NCI-H82 (cell line): ENCODE results near the gene P2RY12.

ENCODE experiments used
- DNase-seq: peaks from one replicate; lab custom pipeline; 2025; lab: John Stamatoyannopoulos, UW

Gene P2RY12

DNA sequence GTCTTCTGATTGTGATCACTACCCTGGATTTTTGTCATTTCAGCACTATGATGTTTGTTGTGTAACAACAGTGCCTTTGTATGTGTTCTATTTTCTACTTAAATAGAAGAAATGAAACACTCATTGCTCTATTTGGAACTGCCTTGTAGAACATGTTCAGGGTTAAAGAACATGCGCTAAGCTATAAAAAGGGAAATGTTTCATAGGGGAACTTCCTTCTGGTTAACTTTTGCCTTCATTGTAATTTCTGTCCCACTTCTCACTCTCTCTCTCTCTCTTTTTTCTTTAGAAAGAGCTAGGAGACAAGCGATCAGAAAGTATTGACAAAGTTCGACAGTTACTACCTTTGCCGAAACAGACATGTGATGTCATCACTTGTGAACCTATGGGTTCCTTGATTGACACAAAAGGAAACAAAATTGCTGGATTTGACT lies at the start of gene P2RY12:
Gene P2RY12, minus strand, starts transcription at position 13 of the 434 bp plus-strand sequence. CDS start 45,908 bp downstream, outside the sequence.
- DNase-seq: no peak

DNA sequence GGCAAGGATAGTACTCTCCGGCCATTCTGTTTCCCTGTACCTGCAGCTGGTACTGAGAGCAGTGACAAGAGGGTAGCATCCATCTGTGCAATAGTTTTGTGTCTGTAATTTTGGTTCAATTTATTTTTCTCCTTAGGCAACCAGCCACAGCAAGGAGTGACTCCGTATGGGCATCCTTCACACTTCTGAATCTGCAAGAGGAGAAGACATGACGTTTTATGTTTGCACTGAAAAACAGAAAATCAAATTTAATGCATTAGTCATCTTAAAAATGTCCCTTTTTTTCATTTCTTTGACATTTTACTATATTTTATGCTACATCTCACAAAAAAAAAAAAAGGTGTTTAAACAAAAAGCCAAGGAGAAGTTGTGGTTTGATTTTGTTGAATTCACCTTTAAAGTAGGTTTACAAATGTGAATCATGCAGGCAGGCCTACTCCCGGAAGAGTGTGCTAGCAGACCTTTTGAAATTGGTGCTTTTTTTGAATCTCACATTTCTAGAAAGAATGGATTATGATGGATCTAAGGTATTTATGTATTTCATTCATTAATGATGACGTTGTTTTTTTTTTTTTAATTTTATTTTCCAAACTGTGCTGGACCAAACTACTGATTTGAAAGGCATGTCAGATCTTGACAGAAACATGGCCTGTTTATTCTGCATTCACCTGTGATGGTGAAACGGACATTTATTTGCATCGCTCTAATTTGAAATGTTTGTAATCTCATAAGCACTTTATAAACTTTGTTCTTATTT lies 48.2 kb upstream of the P2RY12 start:
- DNase-seq: no peak

- DNase-seq: no peak
These were observed 47.4 kb upstream of the P2RY12 start for GRCh38 chr3:151431940-151432339.

DNA sequence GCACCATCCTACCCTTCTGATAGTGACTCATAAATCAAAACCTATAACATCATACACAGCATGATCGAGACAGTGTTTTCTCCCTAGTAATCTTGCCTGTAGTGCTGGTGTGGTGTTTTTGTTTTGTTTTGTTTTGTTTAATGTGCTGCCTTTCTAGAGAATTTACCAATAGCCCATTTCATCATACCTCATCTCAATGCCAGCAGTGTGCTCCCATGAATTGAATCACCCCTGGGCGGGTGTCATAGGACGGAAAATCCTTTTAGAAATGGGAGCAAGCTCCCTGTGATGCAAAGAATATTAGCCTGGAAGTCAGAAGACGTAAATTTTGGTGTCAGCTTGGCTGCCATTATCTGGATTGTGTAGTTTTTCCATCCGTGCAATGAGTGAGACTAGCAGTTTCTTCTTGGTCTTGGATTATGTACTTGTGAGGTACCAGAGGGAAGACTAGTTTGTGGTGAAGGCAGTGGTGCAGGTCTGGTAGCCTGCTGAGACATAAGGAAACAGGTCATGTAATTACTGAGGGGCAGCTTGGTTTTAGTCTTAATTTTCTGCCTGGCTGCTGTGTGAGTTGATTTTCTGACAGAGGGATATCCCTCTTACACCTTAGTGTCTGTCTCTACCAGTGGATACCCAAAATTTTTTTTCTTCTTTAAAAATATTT lies 46.4 kb upstream of the P2RY12 start:
- DNase-seq: no peak

- DNase-seq: no peak
These were observed 43.8 kb upstream of the P2RY12 start for GRCh38 chr3:151428386-151428785.

DNA sequence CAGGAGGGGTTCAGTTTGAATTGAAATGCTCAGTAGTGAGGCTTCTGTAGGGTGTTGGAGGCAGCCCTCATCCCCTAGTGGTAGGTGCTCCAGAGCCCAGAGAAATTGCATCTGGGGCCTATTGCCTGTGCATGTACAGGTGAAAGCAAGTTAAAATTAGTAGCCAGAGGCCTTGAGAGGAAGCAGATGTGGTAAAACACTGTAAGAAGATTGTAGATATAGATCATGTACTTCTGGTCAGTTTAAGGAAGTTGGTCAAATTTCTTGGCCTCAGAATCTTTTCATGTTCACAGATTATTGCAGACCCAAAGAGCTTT lies 41.7 kb upstream of the P2RY12 start:
- no peak for DNase-seq

DNA sequence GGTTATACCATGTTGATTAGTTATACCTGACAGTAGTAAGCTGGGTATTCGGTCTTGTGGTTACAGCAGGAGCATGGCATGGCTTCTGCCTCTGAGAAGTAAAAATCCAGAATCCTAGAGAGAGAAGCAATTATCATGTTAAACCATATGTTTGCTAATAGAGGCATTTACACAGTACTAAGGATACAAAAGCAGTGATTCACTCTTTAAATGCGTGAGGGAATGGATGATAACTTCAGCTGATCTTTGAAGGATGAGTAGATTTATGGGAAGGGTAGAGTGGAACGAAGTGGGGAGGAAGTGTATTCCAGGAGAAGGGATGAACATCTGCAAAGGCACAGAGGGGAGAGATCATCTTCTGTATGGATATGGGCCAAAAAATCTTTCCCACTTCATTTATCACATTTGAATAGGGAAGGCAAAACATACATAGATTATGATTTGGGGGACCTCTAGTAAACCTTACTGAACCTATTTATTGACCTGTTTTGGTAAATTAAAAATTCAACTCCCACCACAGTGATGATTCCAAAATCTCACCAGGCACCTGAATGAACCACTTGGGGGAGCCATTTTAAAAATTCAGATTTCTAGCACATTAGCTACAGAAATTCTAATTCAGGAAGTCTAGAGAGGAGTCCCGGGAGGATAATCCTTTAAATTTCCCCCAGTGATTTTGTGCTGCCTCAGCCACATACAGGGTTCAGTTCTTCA lies 41.2 kb upstream of the P2RY12 start:
- DNase-seq: no peak

DNA sequence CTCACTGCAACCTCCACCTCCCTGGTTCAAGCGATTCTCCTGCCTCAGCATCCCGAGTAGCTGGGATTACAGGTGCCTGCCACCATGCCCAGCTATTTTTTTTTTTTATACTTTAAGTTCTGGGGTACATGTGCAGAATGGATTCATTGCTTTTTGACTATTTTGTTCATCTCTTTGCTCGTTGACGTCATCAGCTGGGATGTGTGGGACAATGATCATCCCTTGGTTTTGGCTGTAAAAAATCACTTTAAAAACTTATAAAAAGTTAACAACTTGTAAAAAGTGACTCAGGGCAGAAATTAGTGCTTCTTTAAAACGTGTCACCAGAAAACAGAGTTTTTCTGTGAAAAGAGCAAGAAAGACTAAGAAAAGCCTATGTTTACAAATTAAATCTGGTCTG lies 38.5 kb upstream of the P2RY12 start:
- no peak for DNase-seq

DNA sequence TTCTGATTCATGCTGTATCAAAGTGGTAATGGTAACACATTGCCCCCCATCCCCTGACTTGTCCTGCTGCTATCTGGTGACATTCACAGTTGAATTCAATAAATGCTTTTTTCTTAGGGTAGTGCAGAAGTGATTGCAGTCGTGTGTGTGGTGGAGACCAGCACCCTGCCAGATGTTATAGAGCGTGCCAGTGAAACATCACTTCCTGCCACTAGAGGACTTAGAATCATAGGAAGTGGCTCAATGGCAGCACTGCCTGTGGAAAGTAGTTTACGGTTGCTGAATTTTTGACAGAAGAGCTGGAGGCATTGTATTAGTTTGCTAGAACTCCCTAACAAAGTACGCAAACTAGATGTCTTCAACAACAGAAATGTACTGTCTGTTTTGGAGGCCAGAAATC lies 37.4 kb upstream of the P2RY12 start:
- no peak for DNase-seq

DNA sequence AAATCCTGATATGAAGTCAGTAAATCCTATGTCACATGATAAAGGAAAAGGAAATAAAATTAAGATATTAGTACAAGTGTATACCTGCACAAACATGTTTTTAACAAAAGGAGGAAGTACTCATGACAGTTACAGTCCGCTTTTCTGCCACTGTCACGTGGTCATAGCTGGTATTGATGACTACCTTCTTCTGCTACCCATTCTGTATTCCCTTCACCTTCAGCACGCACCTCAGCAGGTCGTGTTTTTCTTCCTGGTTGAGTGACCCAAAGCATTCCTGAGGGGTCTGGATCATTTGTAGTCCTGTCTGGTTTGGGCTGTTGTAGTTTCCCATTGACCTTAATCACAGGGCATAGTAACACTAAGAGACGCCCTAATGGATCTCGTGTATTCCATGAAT lies 35.3 kb upstream of the P2RY12 start:
- no peak for DNase-seq

DNA sequence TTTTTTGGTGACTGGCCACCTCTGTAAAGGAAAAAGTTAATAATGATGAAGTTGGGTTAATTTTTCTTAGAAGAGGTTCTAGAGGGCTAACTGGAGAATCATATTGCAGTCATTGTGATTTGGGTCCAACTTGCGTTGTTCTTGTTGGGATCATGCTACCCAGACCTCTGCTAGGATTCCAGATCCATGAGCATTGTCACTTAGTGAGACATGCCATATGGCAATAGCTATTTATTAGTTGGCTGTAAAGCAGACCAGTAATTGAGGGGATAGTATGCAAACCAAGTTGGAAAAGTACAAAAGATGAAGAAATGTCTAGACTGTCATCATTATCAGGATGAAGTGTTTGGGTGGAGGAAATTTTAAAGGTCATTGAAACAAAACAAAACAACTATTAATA lies 30.7 kb upstream of the P2RY12 start:
- DNase-seq: no peak

- DNase-seq: no peak
These were observed 28.4 kb upstream of the P2RY12 start for GRCh38 chr3:151412989-151413388.

DNA sequence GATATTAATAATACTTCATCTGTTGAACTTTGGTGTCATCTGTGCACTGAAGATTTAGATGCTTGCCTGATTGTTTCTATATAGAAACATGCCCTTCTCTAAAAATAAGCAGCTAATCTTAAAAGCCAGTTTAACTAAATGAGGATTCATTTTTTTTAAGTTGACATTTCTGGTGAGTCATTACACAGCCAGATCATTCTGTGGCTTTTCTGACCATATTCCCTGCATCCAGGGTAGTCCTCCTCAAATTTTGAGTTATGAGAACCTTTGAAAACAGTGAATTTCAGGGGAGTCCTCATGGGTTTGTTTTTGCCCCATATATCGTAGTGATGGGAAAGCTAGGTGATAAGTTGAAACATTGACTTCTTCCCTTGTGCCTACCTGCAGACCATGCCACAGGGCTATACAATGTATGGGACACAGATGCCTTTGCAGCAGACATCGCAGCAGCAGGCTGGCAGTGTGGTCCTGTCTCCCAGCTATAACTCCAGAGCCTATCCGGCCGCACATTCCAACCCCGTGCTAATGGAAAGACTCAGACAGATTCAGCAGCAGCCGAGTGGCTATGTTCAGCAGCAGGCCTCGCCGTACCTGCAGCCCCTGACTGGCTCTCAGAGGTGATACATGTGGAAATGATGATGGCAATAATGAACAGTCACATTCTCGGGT lies 26.5 kb upstream of the P2RY12 start:
- no peak for DNase-seq

DNA sequence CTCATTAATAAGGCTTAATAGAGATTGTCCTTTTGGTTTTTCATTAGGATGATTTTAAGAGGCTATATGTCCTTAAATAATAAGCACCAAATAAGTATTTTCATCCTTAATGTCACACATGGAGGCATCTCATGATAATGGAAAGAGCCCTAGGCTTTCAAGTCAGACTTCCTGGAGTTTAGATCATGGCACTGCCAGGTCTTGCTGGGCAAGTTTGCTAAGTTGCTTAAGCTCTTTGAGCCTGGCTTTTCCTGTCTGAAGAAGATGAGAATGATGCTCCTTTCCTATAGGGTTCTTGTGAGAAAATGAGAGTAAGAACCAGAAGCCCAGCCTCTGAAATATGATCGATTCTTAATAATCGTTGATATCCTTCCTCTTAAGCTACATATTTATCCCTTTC lies 23.4 kb upstream of the P2RY12 start:
- peak; percentile 42 for DNase-seq

- DNase-seq: no peak
These were observed 19.8 kb upstream of the P2RY12 start for GRCh38 chr3:151404316-151404715.

- no peak for DNase-seq
These were observed 18.7 kb upstream of the P2RY12 start for GRCh38 chr3:151403246-151403645.

DNA sequence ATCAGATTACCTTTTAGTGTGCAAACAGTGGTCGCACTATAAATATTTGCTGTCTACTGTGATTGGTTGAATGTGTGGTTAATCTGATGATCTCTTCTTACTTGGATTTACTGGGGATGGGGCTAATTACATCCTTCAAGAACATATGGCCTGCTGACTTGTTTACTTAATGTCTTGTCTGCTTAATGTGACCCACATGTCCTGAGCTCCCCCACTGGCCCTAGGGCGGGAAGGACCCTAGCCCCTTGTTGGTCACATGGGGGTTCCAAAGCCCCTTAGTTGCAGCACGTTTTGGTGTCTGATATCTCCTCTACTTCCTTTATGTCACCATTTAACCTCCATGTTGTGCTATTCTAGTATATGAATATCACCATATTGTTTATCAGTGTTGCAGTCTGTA lies 17.8 kb upstream of the P2RY12 start:
- DNase-seq: peak; percentile 96

GRCh38 chr3:151400341-151400740 lies 15.8 kb upstream of the P2RY12 start:
- no peak for DNase-seq

GRCh38 chr3:151398895-151399294 lies 14.3 kb upstream of the P2RY12 start:
- no peak for DNase-seq

GRCh38 chr3:151395806-151396205 lies 11.3 kb upstream of the P2RY12 start:
- DNase-seq: no peak

DNA sequence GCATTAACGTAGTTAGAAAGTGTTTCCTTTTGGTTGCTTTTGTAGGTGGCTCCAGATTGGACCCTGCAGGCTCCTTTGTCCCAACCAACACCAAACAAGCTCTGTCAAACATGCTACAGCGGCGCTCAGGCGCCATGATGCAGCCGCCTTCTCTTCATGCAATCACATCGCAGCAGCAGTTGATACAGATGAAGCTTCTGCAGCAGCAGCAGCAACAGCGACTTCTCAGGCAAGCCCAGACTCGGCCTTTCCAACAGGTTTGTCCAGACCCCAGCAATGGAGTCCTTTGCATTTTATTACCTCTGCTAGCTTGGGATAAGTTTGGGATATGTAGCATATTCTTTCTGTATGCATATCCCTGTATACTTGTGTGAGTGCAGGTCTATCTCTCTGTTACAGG lies 10.1 kb upstream of the P2RY12 start:
- no peak for DNase-seq

DNA sequence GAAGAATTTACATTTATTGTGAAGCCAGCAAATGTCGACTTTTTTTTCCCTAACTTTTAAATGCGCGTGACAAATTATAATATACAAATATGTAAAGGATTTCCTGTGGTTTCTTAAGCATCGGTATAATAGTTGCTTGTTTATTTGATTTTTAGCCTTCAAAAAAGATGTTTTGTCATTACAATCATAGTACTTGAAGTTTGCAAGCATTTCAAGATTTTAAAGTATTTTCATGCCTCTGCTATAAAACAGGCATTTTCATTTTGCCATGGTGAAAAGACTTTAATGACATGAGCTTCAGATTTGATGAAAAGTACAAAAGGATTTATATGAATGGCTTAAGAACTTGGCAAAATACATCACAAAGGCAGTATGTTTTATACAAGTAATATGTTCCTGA lies 9.4 kb upstream of the P2RY12 start:
- DNase-seq: no peak
